ENCODE results near the gene IGF2R.
"Not testable (repeated sequence)": the region's sequence is repeated elsewhere in the genome, so short reads cannot be mapped to it uniquely, and the experiment has no call there.

IGF2R gene

GRCh38 chr6:159997498-159998101 lies 28.7 kb downstream of the IGF2R start:
- DNase-seq: no peak

DNA sequence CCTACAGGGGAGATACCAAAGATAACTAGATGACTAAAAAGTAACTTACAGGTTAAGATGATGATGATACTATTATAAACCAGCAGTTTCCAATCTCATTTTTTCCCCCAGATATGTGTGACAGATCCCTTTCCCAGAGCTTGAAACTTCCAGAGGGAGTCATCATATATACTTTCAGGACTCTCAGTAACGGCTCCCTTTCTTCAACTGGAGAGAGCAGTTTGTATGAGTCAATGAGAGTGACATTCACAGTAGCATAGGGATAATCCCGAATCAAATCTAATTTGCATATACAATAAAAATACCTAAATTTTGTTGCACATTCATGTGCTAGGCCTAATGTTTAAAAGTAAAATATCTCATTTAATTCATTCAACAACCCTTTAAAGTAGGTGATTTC lies 29.7 kb downstream of the IGF2R start:
- no peak for DNase-seq

DNA sequence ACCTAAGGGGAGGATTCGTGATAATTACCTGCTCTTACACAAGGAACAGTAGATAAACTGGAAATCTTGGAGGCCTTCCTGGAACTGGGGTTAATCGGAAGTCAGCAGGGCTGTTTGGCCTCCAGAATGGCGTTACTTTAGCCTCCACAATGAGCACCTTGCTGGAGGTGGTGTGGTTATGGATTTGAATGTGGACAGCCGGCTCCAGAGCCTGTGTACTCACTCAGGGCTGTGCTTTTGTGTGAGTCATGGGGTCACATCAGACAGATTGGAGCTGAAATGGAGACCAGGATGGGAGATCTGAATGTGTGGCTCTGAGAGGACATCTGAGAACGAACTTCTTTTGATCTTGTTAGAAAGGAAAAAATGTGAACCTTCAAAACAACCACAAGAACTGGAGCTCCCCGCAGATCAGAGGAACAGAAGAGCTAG lies 30.4 kb downstream of the IGF2R start:
- DNase-seq: peak in 2 of 6 experiments; percentile 8 to 12

DNA sequence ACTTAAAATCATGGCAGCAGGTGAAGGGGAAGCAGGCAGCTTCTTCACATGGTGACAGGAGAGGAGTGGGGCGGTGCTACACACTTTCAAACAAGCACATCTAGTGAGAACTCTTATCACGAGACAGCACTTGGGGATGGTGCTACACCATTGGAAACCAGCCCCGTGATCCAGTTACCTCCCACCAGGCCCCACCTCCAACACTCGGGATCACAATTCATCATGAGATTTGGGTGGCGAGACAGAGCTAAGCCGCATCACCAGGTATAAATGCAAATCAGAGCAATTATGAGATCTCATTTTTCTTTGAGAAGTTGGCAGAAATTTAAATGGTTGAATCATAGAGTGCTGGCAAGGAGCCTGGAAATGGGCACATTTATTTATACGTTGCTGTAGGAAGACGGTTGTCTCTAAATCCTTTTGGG lies 31.4 kb downstream of the IGF2R start:
- no peak for DNase-seq

GRCh38 chr6:160000893-160001427 lies 32.1 kb downstream of the IGF2R start:
- DNase-seq: not testable (repeated sequence)

DNA sequence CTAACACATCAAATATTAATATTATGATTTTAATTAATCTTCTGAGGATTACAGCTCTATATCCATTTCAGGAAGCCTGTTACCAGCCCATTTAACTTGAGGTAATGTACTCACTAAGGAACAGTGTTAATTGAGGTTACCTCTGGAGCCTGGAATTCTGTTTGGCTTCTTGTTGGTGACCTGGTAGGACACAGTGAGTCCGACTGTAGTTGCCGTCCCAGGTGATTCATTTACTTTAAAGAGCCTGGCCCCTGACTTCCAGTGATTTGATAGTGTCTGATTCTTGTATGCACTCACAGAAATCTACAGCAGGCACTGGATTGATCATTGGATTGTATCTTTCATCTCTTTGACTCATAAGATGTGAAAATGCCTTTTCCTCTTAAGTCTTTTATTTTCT lies 34.0 kb downstream of the IGF2R start:
- DNase-seq: no peak

GRCh38 chr6:160004018-160004417 lies 35.1 kb downstream of the IGF2R start:
- no peak for DNase-seq

- no peak for DNase-seq
Measured at GRCh38 chr6:160004419-160005175, 35.7 kb downstream of the IGF2R start.

- DNase-seq: no peak
Measured at GRCh38 chr6:160005211-160005610, 36.3 kb downstream of the IGF2R start.

DNA sequence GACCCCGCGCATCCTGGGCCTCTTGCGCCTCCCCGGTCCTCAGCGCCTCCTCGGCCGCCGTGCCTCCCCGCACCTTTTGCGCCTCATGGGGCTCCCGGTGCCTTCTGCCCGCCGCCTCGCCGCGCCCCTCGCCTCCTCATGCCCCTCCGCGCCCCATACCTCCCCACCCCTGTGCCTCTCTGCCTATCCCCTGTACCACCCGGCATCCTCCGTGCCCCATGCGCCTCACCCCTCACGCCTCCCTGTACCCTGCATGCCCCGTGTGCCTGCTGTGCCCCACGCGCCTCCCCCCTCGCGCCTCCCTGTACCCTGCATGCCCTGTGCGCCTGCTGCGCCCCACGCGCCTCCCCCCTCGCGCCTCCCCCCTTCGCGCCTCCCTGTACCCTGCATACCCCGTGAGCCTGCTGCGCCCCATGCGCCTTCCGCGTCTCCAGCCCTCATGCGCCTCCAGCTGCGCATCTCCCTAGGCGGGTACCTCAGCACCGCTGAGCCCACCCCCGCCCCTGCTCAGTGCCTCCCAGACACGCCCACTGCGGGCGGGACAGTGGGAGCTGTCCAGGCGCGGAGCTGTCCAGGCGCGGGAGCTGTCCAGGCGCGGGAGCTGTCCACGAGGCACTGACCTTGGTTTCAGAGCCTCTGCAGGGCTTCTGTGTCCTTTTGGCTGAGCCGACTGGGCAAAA lies 37.1 kb downstream of the IGF2R start:
- DNase-seq: no peak

- no peak for DNase-seq
Measured at GRCh38 chr6:160007145-160007544, 38.3 kb downstream of the IGF2R start.

DNA sequence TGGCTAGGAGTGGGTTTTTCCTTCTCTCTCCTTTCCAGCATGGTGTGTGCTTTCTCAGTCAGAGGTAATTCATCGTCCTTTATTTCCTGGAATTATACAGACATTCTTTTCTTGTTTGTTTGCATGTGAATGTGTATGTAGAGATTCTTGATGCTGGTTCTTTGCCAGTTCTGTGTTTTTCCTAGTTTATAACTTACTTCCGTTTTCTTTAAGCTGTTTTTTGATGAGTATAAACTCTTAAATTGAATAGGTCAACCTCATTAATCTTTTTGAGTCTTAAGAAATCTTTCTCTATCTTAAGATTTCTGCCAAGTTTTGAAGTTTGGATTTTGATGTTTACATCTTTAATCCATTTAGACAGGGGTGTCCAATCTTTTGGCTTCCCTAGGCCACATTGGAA lies 38.7 kb downstream of the IGF2R start:
- no peak for DNase-seq

DNA sequence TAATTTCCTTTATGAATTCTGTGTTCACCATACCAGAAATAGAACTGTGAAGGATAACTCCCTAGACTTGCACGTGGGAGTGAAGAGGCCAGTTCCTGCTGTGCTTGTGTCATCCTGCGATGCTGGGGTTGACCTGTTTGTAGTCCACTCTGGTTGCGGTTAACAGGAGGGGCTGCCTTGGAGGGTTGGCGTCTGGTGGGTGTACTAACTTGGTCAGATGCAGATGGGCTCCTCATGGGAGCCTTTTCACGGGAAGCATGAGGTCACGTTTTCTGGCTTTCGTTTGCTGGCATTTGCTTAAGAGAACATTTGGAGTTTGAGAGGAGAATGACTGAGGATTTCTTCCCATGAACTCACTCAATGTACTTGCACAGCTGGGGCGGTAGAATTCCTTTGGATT lies 41.2 kb downstream of the IGF2R start:
- DNase-seq: no peak

- DNase-seq: peak in 3 of 6 experiments; percentile 9 to 27 (median 23)
Measured at GRCh38 chr6:160013987-160014868, 45.3 kb downstream of the IGF2R start.

- DNase-seq: no peak
Measured at GRCh38 chr6:160014869-160015182, 45.9 kb downstream of the IGF2R start.

DNA sequence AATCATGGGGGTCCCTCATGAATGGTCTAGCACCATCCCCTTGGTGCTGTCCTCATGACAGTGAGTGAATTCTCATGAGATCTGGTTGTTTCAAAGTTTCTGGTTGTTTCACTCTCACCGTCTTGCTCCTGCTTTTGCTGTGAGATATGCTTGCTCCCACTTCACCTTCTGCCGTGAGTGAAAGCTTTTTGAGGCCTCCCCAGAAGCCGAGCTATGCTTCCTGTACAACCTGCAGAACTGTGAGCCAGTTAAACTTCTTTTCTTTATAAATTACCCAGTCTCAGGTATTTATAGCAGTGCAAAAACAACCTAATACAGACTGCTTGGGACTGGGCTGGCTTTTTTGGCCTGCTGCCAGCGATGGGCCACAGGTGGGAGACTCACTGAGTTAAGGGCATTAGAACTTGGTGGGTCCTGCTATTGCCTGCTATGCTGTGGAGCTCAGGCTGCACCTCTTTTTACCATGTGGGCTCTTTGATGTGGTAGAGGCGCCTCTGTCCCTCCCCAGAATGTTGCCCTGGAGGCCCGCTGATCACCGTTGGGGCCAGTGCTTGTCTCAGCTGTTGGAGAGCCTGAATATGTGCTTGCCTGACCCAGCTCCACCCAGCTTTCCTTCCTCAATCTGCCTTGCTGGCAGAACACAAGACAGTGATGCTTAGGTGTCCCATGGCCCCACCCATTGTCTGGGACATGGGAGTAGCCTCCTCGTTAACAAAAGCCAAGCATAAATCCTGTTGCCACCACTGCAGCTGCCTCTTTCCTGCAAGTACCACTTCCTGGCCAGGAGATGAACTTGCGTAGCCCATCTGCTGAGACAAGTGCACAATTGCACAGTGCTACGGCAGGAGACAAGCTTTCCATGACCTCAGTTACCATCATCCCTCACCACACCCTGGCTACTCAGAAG lies 47.1 kb downstream of the IGF2R start:
- peak in 4 of 6 experiments; percentile 17 to 65 (median 58) for DNase-seq

- no peak for DNase-seq
Measured at GRCh38 chr6:160022101-160022500, 53.2 kb downstream of the IGF2R start.

DNA sequence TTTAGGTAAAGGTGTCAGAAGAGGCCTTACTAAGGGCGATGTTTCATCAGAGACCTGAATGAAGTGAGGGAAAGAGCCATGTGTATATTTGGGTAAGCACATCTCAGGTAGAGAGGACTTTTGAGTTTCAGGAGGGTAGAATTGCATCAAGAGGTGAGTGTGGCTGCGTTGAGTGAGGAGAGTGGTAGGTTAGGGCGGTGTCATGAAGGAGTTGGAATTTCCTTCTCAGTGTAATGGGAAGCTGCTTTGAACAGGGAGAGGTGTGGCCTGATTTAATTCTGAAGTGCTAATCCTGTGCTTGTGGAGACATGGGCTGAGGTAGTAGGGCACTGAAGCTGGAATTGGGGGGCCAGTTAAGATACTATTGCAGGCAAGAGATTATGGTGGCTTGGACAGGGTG lies 53.9 kb downstream of the IGF2R start:
- no peak for DNase-seq

DNA sequence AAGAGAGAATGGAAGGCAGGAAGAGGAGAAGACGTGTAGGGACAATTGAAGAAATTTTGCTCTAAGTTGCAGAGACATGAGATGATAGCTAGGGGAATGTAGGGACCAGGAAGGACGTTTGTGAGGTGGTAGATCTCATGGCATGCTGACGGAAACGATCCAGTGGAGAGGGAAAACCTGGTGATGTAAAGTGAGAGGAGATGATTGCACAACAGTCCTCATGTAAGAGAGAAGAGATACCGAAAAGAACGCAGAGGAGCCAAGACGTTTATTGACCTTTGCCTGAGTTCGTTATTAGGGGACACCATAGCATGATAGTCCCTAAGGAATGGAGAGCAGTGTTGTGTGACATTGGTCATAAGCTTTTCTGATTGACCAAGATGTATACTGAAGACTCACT lies 55.3 kb downstream of the IGF2R start:
- DNase-seq: no peak

DNA sequence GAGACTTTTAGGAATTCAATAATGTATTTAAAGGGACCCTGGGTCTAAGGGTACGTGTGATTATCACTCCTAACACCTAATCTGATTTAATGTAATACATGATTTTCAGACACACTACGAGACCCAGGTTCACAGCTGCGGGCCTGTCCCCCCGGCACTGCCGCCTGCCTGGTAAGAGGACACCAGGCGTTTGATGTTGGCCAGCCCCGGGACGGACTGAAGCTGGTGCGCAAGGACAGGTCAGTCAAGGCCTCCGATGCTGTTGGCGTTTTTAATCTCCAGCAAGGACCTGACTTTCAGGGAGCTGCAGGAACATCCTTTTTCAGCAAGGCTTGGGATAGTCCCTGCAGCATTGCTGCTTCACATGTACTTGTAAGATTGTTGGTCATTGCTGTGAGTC lies 58.2 kb downstream of the IGF2R start:
- no peak for DNase-seq

DNA sequence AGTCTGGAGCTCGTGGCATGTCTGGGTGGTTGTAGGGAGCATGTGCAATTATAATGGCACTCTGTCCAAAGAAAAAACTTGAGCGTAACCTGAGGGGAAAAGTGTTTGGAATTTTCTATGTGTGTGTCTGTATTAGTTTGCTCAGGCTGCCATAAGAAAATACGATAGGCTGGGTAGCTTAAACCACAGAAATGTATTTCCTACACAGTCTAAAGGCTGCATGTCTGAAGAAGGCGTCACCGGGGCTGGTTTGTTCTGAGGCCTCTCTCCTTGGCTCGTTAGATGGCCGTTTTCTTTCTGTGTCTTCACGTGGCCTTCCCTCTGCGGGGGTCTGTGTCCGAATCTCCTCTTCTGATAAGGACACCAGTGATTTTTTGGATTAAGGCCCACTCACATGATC lies 59.0 kb downstream of the IGF2R start:
- no peak for DNase-seq
